PFSK-1 (cell line): ENCODE data around the gene ZSCAN22.

ENCODE experiments used
- POLR2AphosphoS5 ChIP-seq: IDR thresholded peaks from 2 replicates; pipeline ENCODE4 v1.6.1; 2012; ENCODE audit warnings: low read depth, mild to moderate bottlenecking, control low read depth, low read length, moderate library complexity
- TF ChIP-seq, protein P1 (sequence below), 2 experiments: IDR thresholded peaks; 2 replicates each; pipeline versions ENCODE4 v1.6.1 to v1.8.0; 2011 to 2012; ENCODE audit warnings: low read depth in 2 of 2, low read length in 2 of 2, control low read depth in 1 of 2, inconsistent platforms in 1 of 2, mild to moderate bottlenecking in 1 of 2, moderate library complexity in 1 of 2; ENCODE audit not compliant: insufficient read depth in 1 of 2

DNA sequence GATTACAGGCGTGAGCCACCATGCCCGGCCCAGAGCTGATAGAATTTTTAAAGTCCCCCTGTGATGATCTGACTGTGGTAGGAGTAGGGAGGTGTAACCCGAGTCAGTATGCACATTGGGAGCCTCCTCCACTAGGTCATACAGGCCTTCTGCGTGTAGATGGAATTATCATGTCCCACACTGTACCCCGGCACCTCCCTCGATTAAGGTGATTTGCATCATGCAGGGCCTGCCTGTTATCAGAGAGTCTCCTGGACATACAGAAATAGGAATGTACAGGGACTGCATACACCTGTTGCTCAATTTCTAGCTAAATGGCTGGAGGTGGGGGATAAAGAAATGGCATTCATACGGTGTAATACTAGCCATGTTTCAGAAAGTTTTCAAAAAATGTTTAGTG lies 22.5 kb upstream of the ZSCAN22 start:
- no peak for TF ChIP-seq POLR2AphosphoS5
- TF ChIP-seq, protein P1, sequence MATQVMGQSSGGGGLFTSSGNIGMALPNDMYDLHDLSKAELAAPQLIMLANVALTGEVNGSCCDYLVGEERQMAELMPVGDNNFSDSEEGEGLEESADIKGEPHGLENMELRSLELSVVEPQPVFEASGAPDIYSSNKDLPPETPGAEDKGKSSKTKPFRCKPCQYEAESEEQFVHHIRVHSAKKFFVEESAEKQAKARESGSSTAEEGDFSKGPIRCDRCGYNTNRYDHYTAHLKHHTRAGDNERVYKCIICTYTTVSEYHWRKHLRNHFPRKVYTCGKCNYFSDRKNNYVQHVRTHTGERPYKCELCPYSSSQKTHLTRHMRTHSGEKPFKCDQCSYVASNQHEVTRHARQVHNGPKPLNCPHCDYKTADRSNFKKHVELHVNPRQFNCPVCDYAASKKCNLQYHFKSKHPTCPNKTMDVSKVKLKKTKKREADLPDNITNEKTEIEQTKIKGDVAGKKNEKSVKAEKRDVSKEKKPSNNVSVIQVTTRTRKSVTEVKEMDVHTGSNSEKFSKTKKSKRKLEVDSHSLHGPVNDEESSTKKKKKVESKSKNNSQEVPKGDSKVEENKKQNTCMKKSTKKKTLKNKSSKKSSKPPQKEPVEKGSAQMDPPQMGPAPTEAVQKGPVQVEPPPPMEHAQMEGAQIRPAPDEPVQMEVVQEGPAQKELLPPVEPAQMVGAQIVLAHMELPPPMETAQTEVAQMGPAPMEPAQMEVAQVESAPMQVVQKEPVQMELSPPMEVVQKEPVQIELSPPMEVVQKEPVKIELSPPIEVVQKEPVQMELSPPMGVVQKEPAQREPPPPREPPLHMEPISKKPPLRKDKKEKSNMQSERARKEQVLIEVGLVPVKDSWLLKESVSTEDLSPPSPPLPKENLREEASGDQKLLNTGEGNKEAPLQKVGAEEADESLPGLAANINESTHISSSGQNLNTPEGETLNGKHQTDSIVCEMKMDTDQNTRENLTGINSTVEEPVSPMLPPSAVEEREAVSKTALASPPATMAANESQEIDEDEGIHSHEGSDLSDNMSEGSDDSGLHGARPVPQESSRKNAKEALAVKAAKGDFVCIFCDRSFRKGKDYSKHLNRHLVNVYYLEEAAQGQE (IDR thresholded peaks at IDR 0.05; ENCODE audit: insufficient read depth in 1 of 2, low read depth in 2 of 2, low read length in 2 of 2): no peak
